Measurements from ENCODE around the gene KIF14. TPM values are rescaled to one million over a fixed set of nuclear protein-coding genes. Genes with fewer than 3 reads are reported as not detected.

Gene KIF14
- total RNA-seq, 1 experiment from 2014 or later: 39.7 TPM

DNA sequence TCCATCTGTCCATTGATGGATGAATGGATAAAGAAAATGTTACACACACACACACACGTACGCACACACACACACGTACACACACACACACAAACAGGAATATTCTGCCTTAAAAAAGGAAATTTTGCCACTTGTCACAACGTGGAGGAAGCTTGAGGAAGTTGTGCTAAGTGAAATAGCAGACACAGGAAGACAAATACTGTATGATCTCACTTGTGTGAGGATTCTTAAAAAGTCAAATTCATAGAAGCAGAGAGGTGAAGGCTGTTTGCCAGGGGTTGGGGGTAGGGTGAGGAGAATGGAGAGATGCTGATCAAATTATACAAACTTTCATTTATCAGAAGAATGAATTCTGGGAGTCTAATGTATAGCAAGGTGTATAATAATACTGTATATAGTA is 73.2 kb downstream of the KIF14 start:
- Histone ChIP-seq H3K36me3 (ENCODE audit: insufficient read depth, low read length, poor library complexity, severe bottlenecking) (no peaks in the 10 kb centered on the region), H3K27me3 (replicated peaks; ENCODE audit: insufficient read depth, low read depth, low read length, poor library complexity) (no peaks in the 10 kb centered on the region), H3K4me3 (ENCODE audit: low read depth, low read length, poor library complexity, severe bottlenecking) (no peak overlapping the region), H3K27ac (ENCODE audit: low read depth, low read length, poor library complexity, severe bottlenecking) (no peak overlapping the region), H3K9me3 (ENCODE audit: low read depth, low read length, poor library complexity, severe bottlenecking) (no peaks in the 10 kb centered on the region), H3K4me1 (ENCODE audit: insufficient read depth, low read length, poor library complexity, severe bottlenecking) (no peaks in the 10 kb centered on the region)
- ChIA-PET POLR2A (ENCODE audit: low non-redundant PET) (no interaction called here), CTCF (no interaction called here)
- TF ChIP-seq EZH2 (IDR thresholded peaks at IDR 0.05; ENCODE audit: borderline replicate concordance, low read depth, low read length, poor library complexity, severe bottlenecking): no peak
- TF ChIP-seq, protein P1, sequence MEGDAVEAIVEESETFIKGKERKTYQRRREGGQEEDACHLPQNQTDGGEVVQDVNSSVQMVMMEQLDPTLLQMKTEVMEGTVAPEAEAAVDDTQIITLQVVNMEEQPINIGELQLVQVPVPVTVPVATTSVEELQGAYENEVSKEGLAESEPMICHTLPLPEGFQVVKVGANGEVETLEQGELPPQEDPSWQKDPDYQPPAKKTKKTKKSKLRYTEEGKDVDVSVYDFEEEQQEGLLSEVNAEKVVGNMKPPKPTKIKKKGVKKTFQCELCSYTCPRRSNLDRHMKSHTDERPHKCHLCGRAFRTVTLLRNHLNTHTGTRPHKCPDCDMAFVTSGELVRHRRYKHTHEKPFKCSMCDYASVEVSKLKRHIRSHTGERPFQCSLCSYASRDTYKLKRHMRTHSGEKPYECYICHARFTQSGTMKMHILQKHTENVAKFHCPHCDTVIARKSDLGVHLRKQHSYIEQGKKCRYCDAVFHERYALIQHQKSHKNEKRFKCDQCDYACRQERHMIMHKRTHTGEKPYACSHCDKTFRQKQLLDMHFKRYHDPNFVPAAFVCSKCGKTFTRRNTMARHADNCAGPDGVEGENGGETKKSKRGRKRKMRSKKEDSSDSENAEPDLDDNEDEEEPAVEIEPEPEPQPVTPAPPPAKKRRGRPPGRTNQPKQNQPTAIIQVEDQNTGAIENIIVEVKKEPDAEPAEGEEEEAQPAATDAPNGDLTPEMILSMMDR (conservative IDR thresholded peaks at IDR 0.05; ENCODE audit: low read depth, low read length): no peak
- intact Hi-C loops (cut with micrococcal nuclease; ENCODE audit: unreplicated experiment): no loop called here
- BruUV-seq (replicated peaks): no TSS peak
- no peak for DNase-seq (ENCODE audit: low spot score)

DNA sequence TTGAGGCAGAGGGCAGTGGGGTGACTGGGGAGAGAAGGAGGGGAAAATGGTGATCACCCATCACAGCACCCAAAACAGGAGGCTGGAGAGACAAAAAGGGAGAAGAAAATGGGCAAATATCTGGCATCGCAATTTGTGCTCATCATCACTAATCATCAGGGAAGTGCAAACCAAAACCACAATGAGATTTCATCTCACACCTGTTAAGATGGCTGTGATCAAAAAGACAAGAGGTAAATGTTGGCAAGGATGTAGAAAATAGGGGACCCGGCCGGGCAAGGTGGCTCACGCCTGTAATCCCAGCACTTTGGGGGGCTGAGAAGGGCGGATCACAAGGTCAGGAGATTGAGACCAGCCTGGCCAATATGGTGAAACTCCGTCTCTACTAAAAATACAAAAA is 74.0 kb downstream of the KIF14 start:
- Histone ChIP-seq H3K4me3 (ENCODE audit: low read depth, low read length, poor library complexity, severe bottlenecking) (no peak overlapping the region), H3K4me1 (ENCODE audit: insufficient read depth, low read length, poor library complexity, severe bottlenecking) (no peaks in the 10 kb centered on the region), H3K27me3 (replicated peaks; ENCODE audit: insufficient read depth, low read depth, low read length, poor library complexity) (no peaks in the 10 kb centered on the region), H3K9me3 (ENCODE audit: low read depth, low read length, poor library complexity, severe bottlenecking) (no peaks in the 10 kb centered on the region), H3K36me3 (ENCODE audit: insufficient read depth, low read length, poor library complexity, severe bottlenecking) (no peaks in the 10 kb centered on the region), H3K27ac (ENCODE audit: low read depth, low read length, poor library complexity, severe bottlenecking) (no peak overlapping the region)
- CTCF ChIA-PET: no interaction called here
- no peak for TF ChIP-seq EZH2 (IDR thresholded peaks at IDR 0.05; ENCODE audit: borderline replicate concordance, low read depth, low read length, poor library complexity, severe bottlenecking)
- TF ChIP-seq, protein P1 (conservative IDR thresholded peaks at IDR 0.05; ENCODE audit: low read depth, low read length): no peak
- intact Hi-C loops (cut with micrococcal nuclease; ENCODE audit: unreplicated experiment): no loop called here
- BruUV-seq (replicated peaks): no TSS peak
- no peak for DNase-seq (ENCODE audit: low spot score)
- POLR2A ChIA-PET (ENCODE audit: low non-redundant PET): no interaction called here

DNA sequence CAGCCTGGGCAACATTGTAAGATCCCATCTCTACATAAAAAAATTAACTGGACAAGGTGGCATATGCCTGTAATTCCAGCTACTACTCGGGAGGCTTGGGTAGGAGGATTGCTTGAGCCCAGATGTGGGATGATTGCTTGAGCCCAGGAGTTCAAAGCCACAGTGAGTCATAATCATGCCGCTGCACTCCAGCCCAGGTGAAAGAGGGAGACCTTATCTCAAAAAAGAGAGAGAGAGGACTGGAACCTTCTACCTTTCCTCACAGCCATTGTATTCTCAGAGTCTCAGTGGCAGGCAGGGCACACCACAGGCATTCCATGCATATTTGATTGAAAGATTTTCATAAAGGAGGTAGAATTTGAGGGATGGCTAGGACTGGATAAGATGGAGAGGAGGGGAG is 78.4 kb downstream of the KIF14 start:
- no TSS peak for BruUV-seq (replicated peaks)
- CTCF ChIA-PET: no interaction called here
- DNase-seq (ENCODE audit: low spot score): no peak

More for the DNA sequence above, 78.4 kb downstream of the KIF14 start:
- H3K4me1 ChIP-seq (ENCODE audit: insufficient read depth, low read length, poor library complexity, severe bottlenecking): no peaks in the 10 kb centered on the region
- POLR2A ChIA-PET (ENCODE audit: low non-redundant PET): no interaction called here
- no peaks in the 10 kb centered on the region for H3K36me3 ChIP-seq (ENCODE audit: insufficient read depth, low read length, poor library complexity, severe bottlenecking)
- intact Hi-C loops (cut with micrococcal nuclease; ENCODE audit: unreplicated experiment): no loop called here
- TF ChIP-seq, protein P1 (conservative IDR thresholded peaks at IDR 0.05; ENCODE audit: low read depth, low read length): no peak
- no peak for TF ChIP-seq EZH2 (IDR thresholded peaks at IDR 0.05; ENCODE audit: borderline replicate concordance, low read depth, low read length, poor library complexity, severe bottlenecking)
- no peak overlapping the region for H3K27ac ChIP-seq (ENCODE audit: low read depth, low read length, poor library complexity, severe bottlenecking)
- no peaks in the 10 kb centered on the region for H3K27me3 ChIP-seq (replicated peaks; ENCODE audit: insufficient read depth, low read depth, low read length, poor library complexity)
- no peaks in the 10 kb centered on the region for H3K9me3 ChIP-seq (ENCODE audit: low read depth, low read length, poor library complexity, severe bottlenecking)
- no peak overlapping the region for H3K4me3 ChIP-seq (ENCODE audit: low read depth, low read length, poor library complexity, severe bottlenecking)
